ENCODE data around the gene FBXO8.

The FBXO8 gene

DNA sequence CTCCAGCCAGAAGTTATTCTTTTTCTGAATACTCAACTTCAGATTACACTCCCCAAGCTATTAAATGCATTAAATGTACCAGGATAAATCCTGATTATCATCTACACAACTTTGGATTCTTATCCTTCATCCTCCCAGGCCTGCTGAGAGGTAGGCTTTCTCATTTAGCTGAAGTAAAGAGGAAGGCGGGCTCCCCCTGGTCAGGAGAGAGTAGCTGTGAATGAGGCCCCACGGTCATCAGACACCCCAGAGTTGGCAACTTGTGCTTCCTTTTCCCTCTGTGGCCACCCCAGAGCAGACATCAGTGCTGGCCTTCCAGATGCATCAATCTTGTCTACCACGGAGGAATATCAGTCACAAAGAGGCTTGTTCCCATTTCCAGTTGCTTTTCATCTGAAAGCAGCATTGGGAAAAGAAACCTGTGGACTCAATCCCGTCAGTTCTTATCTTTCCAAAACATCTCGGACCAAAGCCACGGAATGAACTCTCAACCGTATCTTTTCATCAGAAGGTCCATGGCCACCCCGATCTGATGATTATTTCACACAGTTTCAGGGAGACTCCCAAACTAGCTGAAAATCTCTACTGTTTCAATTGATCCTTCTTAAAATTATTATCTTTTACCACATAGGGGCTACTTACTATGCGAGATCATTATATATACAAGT is 79.2 kb downstream of the FBXO8 start:
- no peak for DNase-seq

DNA sequence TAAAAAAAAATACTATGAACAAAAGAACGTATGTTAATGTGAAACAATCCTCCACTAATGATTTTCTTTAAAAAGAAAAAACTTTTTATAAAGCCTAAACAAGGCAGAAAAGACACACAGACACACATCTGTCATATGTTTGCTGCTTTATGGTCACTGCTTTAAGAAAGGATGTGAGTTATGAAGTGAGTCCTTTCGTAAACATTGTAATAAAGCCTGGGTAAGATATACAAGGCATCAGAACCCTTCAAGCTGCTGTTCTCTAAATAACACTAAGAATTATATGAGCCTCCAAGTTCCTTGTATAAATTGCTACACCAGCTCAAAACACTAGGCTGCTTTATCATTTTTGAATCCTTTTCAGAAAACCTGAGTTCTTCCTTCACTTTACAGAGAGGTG is 81.6 kb downstream of the FBXO8 start:
- no peak for DNase-seq

DNA sequence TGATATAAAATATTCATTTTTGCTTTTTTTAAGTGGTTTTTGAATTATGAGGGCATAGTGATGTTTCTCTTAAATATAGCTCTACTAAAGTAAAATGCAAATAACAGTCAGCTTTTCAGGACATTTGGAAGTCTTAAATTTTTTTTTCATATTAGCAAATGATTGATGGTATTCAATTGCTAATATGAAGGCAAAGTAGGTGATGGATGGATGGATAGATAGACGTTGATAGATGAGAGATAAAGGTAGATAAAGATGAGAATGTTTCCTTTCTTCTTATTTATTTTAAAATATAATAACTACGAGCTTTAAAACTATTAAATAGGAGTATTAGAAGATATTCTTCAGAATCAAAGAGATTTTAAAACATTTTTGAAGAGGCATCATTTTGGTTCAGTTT is 83.7 kb downstream of the FBXO8 start:
- no peak for DNase-seq

DNA sequence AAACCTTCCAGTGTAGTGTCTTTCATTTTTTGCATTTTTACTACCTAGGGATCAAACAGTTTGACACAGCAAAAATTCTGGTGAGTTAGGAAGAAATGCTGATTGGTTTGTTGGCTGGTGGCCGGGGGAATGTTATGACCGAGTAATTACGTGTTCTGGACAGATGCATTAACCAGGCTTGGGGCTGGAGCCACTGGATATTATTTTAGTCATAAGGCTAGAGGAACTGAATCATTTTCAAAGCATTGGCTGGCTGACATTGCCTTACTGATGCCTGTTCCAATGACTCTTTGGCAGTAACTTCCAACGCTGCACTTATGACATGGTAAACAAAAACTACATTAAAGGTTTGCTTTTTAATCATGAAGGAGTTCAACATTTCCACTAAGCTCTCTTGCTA is 84.6 kb downstream of the FBXO8 start:
- no peak for DNase-seq

DNA sequence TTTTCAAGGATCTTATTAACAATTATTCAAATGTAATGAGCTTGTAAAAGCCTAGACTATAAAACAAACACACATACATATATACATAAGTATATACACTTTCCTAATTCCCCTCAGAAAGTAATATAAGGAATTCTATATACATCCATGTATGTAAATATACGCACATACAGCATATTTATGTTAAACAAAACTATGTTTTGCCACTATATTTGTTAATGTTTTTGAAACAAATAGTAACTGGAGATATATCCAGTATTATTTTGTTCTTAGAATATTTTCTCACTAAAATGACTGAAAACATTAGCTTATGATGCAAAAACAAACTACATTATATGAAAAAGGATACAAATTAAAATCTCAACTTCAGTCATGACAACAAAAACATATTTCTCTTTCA is 85.1 kb downstream of the FBXO8 start:
- DNase-seq, result no peak

DNA sequence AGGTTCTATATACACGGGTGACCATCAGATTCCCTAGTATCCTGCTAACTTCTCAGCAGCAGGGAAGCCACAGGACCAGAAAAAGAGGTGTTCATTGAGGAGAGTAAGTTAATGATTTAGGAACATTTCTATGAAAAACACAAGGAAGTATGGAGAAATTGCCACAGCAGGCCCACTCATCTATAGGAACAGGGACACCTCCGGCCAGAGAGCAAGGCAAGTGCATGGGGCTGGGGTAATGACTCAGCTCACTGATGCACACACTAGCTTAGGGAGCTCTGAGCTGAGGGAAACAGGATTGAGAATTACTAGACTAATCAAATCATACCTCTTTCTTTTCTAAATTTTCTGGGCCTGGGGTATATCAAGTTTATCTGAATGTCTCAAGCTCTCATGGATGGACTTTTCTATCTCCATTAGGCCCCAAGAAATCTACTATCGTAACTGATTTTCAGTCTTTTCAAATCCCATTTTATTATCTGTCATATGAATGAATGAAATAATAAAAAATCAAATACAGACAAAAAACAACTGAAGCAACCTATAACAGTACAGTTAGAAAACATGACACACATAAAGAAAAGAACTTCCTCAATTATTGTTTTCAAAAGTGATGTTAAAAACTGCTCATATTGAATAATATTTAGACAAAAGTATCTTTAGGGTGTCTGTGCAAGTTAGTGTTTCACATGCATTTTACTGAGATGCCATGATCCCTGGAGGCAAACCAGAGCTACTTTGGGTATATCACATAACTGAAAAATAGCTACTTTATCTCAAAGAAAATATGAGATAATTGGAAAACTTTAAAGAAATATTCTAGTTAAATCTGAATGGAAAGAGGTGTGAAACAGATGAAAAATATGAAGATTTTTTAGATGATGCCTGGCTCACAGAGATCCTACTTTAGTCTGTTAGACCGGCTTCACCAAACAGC is 89.8 kb downstream of the FBXO8 start:
- DNase-seq, result no peak

DNA sequence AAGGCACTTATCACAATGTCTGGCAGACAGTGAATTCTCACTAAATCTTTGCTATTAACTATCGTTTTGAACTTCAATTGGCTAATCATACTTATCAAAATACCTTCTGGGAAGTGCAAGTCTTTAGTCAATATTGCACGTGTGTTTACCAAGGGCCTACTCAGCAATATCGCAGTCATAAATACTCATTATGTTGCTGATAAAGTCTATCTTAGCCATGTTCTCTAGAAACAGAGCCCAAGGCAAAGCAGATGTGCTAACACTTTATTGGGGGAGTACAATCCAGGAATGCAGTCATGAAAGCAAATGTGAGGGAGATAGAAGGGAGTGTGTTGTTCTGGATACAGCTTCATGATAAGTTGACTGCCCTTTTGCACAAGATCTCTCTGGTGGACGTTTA is 90.5 kb downstream of the FBXO8 start:
- DNase-seq, result no peak

DNA sequence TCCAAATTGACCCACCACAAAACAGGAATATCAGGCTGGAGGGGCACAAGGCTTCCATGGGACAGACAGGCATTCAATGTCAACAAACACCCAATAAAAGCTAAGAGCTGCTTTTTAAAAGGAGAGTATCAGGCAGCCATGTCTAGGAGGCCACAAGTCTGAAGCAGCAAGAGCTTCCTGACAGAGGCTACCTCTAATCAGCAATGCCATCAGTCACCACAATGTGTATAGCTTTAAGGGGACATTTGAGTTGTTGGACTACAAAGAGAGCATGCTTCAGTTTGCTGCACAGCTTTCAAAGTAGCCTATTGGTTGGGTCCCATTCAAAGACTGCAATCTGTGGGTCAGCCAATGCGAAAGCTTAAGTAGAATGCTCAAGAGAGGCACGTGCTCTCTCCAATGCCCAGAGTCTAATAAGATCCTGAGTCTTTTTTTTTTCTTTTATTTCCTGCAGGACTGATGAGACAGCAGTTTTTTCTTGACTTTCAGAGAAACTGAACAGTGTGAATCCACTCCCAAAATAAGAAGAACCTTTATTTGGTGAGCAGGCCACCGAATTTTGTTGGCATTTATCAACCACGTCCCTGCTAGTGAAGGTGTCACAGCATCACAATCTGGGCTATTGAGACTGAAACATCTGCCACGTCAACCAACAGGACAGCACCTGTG is 92.5 kb downstream of the FBXO8 start:
- no peak for DNase-seq

DNA sequence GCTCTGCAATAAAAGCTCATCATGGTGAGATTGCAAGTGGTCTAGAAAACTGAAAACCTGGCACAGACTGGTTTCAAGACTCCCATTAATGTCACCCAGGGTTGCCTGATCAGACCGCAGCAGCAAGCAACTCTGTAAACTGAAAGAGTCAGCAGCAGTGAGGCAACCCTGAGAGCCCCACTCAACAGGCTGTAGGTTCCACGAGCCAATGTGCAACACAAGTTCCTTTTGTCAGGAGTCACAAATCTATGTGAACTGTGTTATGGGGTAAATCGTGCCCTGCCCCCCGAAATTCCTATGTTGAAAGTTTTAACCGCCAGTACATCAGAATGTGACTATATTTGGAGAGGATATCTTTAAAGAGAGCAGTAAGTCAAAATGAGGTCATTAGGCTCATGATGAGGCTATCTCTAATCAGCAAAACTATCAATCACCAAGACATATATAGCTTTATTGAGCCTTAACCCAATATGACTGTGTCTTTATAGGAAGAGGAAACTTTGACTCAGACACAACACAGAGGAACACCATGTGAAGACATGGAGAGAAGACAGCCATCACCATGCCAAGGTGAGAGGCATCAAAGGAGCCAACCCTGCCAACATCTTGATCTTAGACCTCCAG is 94.0 kb downstream of the FBXO8 start:
- DNase-seq, result no peak
